A549 (cell line): Measurements from ENCODE around the gene SYT1. TPM values are rescaled to one million over a fixed set of nuclear protein-coding genes. Genes with fewer than 3 reads are reported as not detected.

Source experiments
- ATAC-seq, 2 experiments: fragments of 200-7000 bp in 1 of 2; fragments of >200 bp in 1 of 2; cut with Nextera tagmentation in 1 of 2; cut with Tn5 transposase in 1 of 2; 3 replicates each; pipeline versions ENCODE4 v1.8.0 to v1.9.1; 2018 to 2020; ENCODE audit warnings: mild to moderate bottlenecking in 1 of 2, moderate library complexity in 1 of 2
- CTCF ChIA-PET: fragments of 300-600 bp; sonication (Branson Sonifier 250); formaldehyde crosslinking; extraction: SDS; loops from one replicate; lab custom pipeline; 2021; ENCODE audit warnings: antibody characterized with exemption, inconsistent platforms; lab: Yijun Ruan, JAX
- POLR2A ChIA-PET: fragments of 350-600 bp; formaldehyde crosslinking; extraction: SDS; loops from one replicate; lab custom pipeline; 2021; ENCODE audit warnings: antibody characterized with exemption, inconsistent platforms; lab: Yijun Ruan, JAX
- DNase-seq, 2 experiments: peaks; one replicate each; pipeline versions ENCODE4 v3.0.0 to v3.0.0-alpha.2; 2011 to 2016; ENCODE audit warnings: low read depth in 1 of 2, low spot score in 1 of 2
- FAIRE-seq: peaks from 2 replicates; lab custom pipeline; 2011; peaks lifted over from hg19 to GRCh38; lab: Jason Lieb, UNC
- H3K27ac ChIP-seq, 2 experiments: fragments of >200 bp; sonication (Bioruptor Twin); formaldehyde crosslinking; 3 replicates each; pipeline ENCODE4 v1.5.1; 2016 to 2017
- H3K4me1 ChIP-seq: fragments of >200 bp; sonication (Bioruptor Twin); formaldehyde crosslinking; 3 replicates; pipeline ENCODE4 v1.6.1; 2016
- H3K4me2 ChIP-seq: fragments of >200 bp; sonication (Bioruptor Twin); formaldehyde crosslinking; 3 replicates; pipeline ENCODE4 v1.6.1; 2016
- H3K4me3 ChIP-seq: fragments of >200 bp; sonication (Bioruptor Twin); formaldehyde crosslinking; 3 replicates; pipeline ENCODE4 v1.5.1; 2016
- H3K9me3 ChIP-seq: fragments of >200 bp; sonication (Bioruptor Twin); formaldehyde crosslinking; 3 replicates; pipeline ENCODE4 v1.6.1; 2016
- CBX8 ChIP-seq: fragments of 200-600 bp; sonication (generic); IDR thresholded peaks from 2 replicates; pipeline ENCODE4 v1.6.1; 2016
- CHD2 ChIP-seq: fragments of 150-350 bp; IDR thresholded peaks from 2 replicates; pipeline ENCODE4 v1.6.1; 2014; ENCODE audit warnings: low read length; ENCODE audit not compliant: partially characterized antibody
- CHD4 ChIP-seq: fragments of 200-600 bp; sonication (generic); IDR thresholded peaks from 2 replicates; pipeline ENCODE4 v1.6.1; 2016; ENCODE audit warnings: antibody characterized with exemption, mild to moderate bottlenecking, borderline replicate concordance
- EP300 ChIP-seq, 2 experiments: fragments of >200 bp; sonication (Bioruptor Twin); formaldehyde crosslinking; IDR thresholded peaks; 2 replicates in 1 of 2; 3 replicates in 1 of 2; pipeline ENCODE4 v1.6.1; 2016 to 2017
- ESRRA ChIP-seq: fragments of 150-350 bp; IDR thresholded peaks from 2 replicates; pipeline ENCODE4 v1.6.1; 2014; ENCODE audit warnings: mild to moderate bottlenecking, low read length, borderline replicate concordance
- GATA3 ChIP-seq: IDR thresholded peaks from 2 replicates; pipeline ENCODE4 v1.6.1; 2012; ENCODE audit warnings: borderline replicate concordance
- JUN ChIP-seq, 2 experiments: fragments of >200 bp; sonication (Bioruptor Twin); formaldehyde crosslinking; IDR thresholded peaks; 2 replicates in 1 of 2; 3 replicates in 1 of 2; pipeline ENCODE4 v1.6.1; 2016 to 2017
- KDM1A ChIP-seq: fragments of 200-600 bp; sonication (generic); IDR thresholded peaks from 2 replicates; pipeline ENCODE4 v1.6.1; 2016; ENCODE audit warnings: low read depth, mild to moderate bottlenecking
- KDM5A ChIP-seq: fragments of 200-600 bp; sonication (generic); IDR thresholded peaks from 2 replicates; pipeline ENCODE4 v1.6.1; 2016; ENCODE audit warnings: antibody characterized with exemption, mild to moderate bottlenecking
- MAZ ChIP-seq: fragments of 150-350 bp; IDR thresholded peaks from 2 replicates; pipeline ENCODE4 v1.6.1; 2014; ENCODE audit warnings: antibody characterized with exemption, low read depth, low read length, borderline replicate concordance
- MYC ChIP-seq: IDR thresholded peaks from 2 replicates; pipeline ENCODE4 v1.6.1; 2012; ENCODE audit warnings: mild to moderate bottlenecking, inconsistent platforms, low read length, improper control_type of control experiment, borderline replicate concordance
- POLR2A ChIP-seq: IDR thresholded peaks from 2 replicates; pipeline ENCODE4 v1.6.1; 2012; ENCODE audit warnings: mild to moderate bottlenecking, low read length
- RCOR1 ChIP-seq: fragments of 150-350 bp; IDR thresholded peaks from 2 replicates; pipeline ENCODE4 v1.6.1; 2014; ENCODE audit warnings: antibody characterized with exemption, low read length, low read depth
- RFX5 ChIP-seq: fragments of 450-650 bp; IDR thresholded peaks from 2 replicates; pipeline ENCODE4 v1.7.1; 2014; ENCODE audit warnings: antibody characterized with exemption, mild to moderate bottlenecking, moderate library complexity
- SMC3 ChIP-seq: fragments of >200 bp; sonication (Bioruptor Twin); formaldehyde crosslinking; IDR thresholded peaks from 3 replicates; pipeline ENCODE4 v1.6.1; 2018; ENCODE audit warnings: inconsistent platforms
- ZC3H11A ChIP-seq: fragments of 450-650 bp; IDR thresholded peaks from 2 replicates; pipeline ENCODE4 v1.6.1; 2014; ENCODE audit warnings: antibody characterized with exemption, mild to moderate bottlenecking
- ZFP36 ChIP-seq: fragments of 450-650 bp; IDR thresholded peaks from 2 replicates; pipeline ENCODE4 v1.6.1; 2014; ENCODE audit warnings: borderline replicate concordance; ENCODE audit not compliant: partially characterized antibody
- WGBS: methylation state at CpG from one replicate; pipeline ENCODE4 v1.1.6; 2017; ENCODE audit errors: missing lambda C conversion rate; 5-methylcytosine and 5-hydroxymethylcytosine counted together
- polyA plus RNA-seq, 4 experiments: library from polyadenylated mRNA; depleted of rRNA in 3 of 4; stranded (reverse); fragments of >200 nt; fragmentation: RNase III in 1 of 4; extraction: RNeasy Plus Mini Kit Qiagen cat#74134 plus additional on column Dnase treatment in 1 of 4; gene quantifications; 2 replicates in 3 of 4; 3 replicates in 1 of 4; pipeline ENCODE4 v1.2.3, GENCODE V29; 2011 to 2017
- TF ChIP-seq, protein P1 (sequence below): IDR thresholded peaks from 2 replicates; pipeline ENCODE4 v1.6.1; 2012
- TF ChIP-seq, protein P2 (sequence below): fragments of 250-450 bp; sonication (Bioruptor Pico); IDR thresholded peaks from 2 replicates; pipeline ENCODE4 v1.5.0; 2021; ENCODE audit warnings: mild to moderate bottlenecking, moderate library complexity, borderline replicate concordance
- TF ChIP-seq, protein P3 (sequence below): IDR thresholded peaks from 2 replicates; pipeline ENCODE4 v1.6.1; 2012
- TF ChIP-seq, protein P4 (sequence below): fragments of >200 bp; sonication (Bioruptor Twin); formaldehyde crosslinking; IDR thresholded peaks from 3 replicates; pipeline ENCODE4 v1.6.1; 2016
- TF ChIP-seq, protein P5 (sequence below): fragments of 250-450 bp; sonication (Bioruptor Pico); IDR thresholded peaks from 2 replicates; pipeline ENCODE4 v1.5.0; 2020; ENCODE audit warnings: low read depth, mild to moderate bottlenecking, moderate library complexity

SYT1 gene
- polyA plus RNA-seq, 2 of the 4 experiments (the other 2 are of a cell fraction) = 11.7 to 39.6 TPM

DNA sequence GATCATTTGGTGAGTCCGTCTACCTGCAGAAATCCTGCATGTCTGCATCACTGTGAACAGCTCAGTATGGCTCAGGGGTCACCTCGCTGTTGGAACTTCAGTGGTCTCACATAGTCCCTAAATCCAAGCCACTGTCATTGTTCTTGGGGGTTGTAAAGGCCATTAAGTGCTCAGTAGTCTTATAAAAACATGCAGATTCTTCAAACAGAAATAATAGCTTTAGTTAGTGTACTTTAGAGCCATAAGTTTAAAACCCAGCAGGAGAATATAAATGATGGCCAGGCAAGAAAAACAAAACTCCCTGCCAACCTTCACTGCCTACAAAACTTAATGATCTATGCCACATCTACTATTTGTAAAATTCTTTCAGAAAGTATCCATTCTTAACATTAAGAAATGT lies 396.3 kb downstream of the SYT1 start:
- Histone ChIP-seq H3K4me1 (no peaks in the 10 kb centered on the region), H3K4me2 (no peak overlapping the region), H3K4me3 (no peak overlapping the region), H3K27ac (no peak overlapping the region), H3K9me3 (no peaks in the 10 kb centered on the region)
- POLR2A ChIA-PET = no interaction called here
- TF ChIP-seq CBX8 = no peak
- FAIRE-seq = no peak
- 83% methylated on average over 2 of the region's 2 CpGs for WGBS
- no peak for ATAC-seq
- DNase-seq = no peak
- CTCF ChIA-PET = no interaction called here

DNA sequence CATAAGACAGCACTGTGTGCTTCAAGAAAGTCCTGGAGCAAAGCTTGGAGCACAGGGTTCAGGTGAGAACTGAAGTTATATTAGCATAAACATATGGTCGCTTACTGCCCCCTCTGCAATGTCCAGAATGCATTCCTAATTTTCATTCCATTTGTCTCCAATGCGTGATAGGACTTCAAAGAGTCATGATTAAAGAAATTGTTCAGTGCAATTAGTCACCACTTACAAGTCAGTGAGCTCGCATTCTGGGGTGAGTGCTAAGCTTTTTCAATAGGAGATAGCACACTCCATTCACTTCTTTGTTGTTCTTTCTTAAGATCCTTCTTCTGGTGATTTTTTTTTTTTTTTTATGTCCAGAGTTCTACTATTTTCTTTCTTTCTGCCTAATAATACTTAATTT lies 398.4 kb downstream of the SYT1 start:
- FAIRE-seq (no peak), ATAC-seq (no peak), DNase-seq (no peak)
- H3K9me3 ChIP-seq = no peaks in the 10 kb centered on the region
- ChIA-PET POLR2A (no interaction called here), CTCF (interaction anchor here (1.0 kb wide), 1 partner anchor 16 kb away, joined by 3 read pairs; no protein-coding TSS in a partner anchor)
- H3K4me2 ChIP-seq = no peak overlapping the region
- no peak overlapping the region for H3K27ac ChIP-seq
- WGBS = 89% methylated on average over 3 of the region's 3 CpGs
- TF ChIP-seq, protein P1, sequence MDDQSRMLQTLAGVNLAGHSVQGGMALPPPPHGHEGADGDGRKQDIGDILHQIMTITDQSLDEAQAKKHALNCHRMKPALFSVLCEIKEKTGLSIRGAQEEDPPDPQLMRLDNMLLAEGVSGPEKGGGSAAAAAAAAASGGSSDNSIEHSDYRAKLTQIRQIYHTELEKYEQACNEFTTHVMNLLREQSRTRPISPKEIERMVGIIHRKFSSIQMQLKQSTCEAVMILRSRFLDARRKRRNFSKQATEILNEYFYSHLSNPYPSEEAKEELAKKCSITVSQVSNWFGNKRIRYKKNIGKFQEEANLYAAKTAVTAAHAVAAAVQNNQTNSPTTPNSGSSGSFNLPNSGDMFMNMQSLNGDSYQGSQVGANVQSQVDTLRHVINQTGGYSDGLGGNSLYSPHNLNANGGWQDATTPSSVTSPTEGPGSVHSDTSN = no peak
- TF ChIP-seq KDM5A (no peak), GATA3 (no peak), ZC3H11A (no peak), ZFP36 (no peak), ESRRA (no peak), EP300 (IDR thresholded peaks at IDR 0.05) (no peak), RFX5 (no peak), RCOR1 (no peak), SMC3 (no peak), CHD2 (no peak), CHD4 (no peak), KDM1A (no peak), JUN (IDR thresholded peaks at IDR 0.05) (no peak), POLR2A (no peak), MYC (no peak)
- TF ChIP-seq, protein P2, sequence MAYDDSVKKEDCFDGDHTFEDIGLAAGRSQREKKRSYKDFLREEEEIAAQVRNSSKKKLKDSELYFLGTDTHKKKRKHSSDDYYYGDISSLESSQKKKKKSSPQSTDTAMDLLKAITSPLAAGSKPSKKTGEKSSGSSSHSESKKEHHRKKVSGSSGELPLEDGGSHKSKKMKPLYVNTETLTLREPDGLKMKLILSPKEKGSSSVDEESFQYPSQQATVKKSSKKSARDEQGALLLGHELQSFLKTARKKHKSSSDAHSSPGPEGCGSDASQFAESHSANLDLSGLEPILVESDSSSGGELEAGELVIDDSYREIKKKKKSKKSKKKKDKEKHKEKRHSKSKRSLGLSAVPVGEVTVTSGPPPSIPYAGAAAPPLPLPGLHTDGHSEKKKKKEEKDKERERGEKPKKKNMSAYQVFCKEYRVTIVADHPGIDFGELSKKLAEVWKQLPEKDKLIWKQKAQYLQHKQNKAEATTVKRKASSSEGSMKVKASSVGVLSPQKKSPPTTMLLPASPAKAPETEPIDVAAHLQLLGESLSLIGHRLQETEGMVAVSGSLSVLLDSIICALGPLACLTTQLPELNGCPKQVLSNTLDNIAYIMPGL (CRISPR knock-in tag) = no peak
- TF ChIP-seq, protein P3, sequence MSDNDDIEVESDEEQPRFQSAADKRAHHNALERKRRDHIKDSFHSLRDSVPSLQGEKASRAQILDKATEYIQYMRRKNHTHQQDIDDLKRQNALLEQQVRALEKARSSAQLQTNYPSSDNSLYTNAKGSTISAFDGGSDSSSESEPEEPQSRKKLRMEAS = no peak
- TF ChIP-seq, protein P4, sequence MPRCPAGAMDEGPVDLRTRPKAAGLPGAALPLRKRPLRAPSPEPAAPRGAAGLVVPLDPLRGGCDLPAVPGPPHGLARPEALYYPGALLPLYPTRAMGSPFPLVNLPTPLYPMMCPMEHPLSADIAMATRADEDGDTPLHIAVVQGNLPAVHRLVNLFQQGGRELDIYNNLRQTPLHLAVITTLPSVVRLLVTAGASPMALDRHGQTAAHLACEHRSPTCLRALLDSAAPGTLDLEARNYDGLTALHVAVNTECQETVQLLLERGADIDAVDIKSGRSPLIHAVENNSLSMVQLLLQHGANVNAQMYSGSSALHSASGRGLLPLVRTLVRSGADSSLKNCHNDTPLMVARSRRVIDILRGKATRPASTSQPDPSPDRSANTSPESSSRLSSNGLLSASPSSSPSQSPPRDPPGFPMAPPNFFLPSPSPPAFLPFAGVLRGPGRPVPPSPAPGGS = no peak
- no peak overlapping the region for H3K4me3 ChIP-seq
- no peaks in the 10 kb centered on the region for H3K4me1 ChIP-seq

DNA sequence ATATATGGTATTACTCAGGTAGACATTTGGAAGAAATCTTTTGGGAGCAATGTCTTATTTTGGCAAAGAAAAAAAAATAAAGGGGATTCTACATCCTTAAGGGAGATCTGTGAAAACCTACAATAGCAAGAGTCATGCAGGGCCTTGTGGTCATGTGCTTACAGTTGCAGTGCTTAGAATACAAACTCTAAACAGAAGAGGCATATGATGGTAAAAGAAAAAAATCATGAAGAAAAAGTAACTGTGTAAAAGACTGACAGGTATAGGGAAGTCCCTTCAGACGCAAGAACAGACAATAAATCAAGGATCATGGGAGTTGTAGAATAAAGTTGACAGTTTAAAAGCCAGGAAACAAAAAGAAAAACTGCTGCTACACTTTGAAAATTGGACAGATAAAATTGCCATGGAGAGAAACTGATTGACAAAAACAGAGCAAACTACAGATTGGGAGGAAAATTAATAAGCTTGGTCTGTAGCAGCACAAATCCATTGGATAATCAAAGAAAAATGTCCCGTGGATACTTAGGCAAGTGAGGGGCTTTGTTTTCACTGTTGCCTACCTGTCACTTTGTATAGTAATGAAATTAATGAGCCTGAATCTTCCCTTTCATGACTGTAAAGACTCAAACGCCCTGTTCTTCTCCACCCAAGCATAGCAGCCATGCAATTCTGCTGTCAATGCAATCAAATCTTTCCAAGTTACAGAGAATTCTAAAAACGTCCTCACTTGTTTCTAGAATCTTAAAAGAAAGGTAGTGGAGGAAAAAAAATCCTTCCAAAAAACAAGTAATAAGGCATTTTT lies 402.0 kb downstream of the SYT1 start:
- FAIRE-seq = no peak
- TF ChIP-seq MAZ (no peak), GATA3 (no peak)
- TF ChIP-seq, protein P2 (CRISPR knock-in tag) = no peak
- TF ChIP-seq, protein P5, sequence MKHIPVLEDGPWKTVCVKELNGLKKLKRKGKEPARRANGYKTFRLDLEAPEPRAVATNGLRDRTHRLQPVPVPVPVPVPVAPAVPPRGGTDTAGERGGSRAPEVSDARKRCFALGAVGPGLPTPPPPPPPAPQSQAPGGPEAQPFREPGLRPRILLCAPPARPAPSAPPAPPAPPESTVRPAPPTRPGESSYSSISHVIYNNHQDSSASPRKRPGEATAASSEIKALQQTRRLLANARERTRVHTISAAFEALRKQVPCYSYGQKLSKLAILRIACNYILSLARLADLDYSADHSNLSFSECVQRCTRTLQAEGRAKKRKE (CRISPR knock-in tag) = no peak
- TF ChIP-seq, all 56 proteins: peak for 0

More for the DNA sequence above, 402.0 kb downstream of the SYT1 start:
- ChIA-PET CTCF (no interaction called here), POLR2A (no interaction called here)
- H3K9me3 ChIP-seq = no peaks in the 10 kb centered on the region
- H3K27ac ChIP-seq = no peak overlapping the region
- no peak for ATAC-seq
- WGBS = 57% methylated on average over 4 of the region's 4 CpGs
- H3K4me2 ChIP-seq = no peak overlapping the region
- no peak overlapping the region for H3K4me3 ChIP-seq
- DNase-seq = no peak
- no peaks in the 10 kb centered on the region for H3K4me1 ChIP-seq
